Brain microvascular endothelial cell (primary cell): ENCODE measurements around the gene NR2F1.
A peak's percentile ranks its signal among the peaks of the same experiment; 100 is the strongest.

Experiments used
- DNase-seq: peaks from one replicate; pipeline ENCODE4 v3.0.0-alpha.2; 2020
- H3K27ac ChIP-seq: fragments of 250-450 bp; sonication (Bioruptor Pico); 2 replicates; pipeline ENCODE4 v1.5.1; 2020; ENCODE audit warnings: mild to moderate bottlenecking, moderate library complexity
- H3K27me3 ChIP-seq: fragments of 250-450 bp; sonication (Bioruptor Pico); replicated peaks from 2 replicates; pipeline ENCODE4 v1.5.1; 2020; ENCODE audit warnings: mild to moderate bottlenecking
- H3K36me3 ChIP-seq: fragments of 250-450 bp; sonication (Bioruptor Pico); replicated peaks from 2 replicates; pipeline ENCODE4 v1.5.1; 2020; ENCODE audit warnings: mild to moderate bottlenecking
- H3K4me3 ChIP-seq: 2 replicates; pipeline ENCODE4 v1.5.1; 2011; ENCODE audit warnings: low read depth, mild to moderate bottlenecking, control low read depth, low read length, moderate library complexity
- CTCF ChIP-seq: IDR thresholded peaks from 2 replicates; pipeline ENCODE4 v1.5.1; 2011; ENCODE audit warnings: low read depth, mild to moderate bottlenecking, moderate library complexity, low read length, control low read depth, inconsistent platforms; ENCODE audit errors: missing control alignments
- in situ Hi-C: cut with HindIII; loops from 2 replicates; pipeline ENCODE4 v1.10.0; 2017; ENCODE audit warnings: low sequenced_read_pairs, low pct_ligation_motif_present

The NR2F1 gene

GRCh38 chr5:93572608-93573353 lies 10.2 kb upstream of the NR2F1 start:
- DNase-seq: no peak
- Histone ChIP-seq H3K36me3 (peaks cover 17% of the 10 kb centered on the region), H3K27ac (peak overlapping the region; percentile 5), H3K27me3 (no peaks in the 10 kb centered on the region), H3K4me3 (peak overlapping the region; percentile 41)
- no peak for TF ChIP-seq CTCF
- in situ Hi-C loops: no loop called here

GRCh38 chr5:93573354-93574351 lies 9.4 kb upstream of the NR2F1 start:
- peak overlapping the region; percentile 14 for H3K27ac ChIP-seq
- H3K4me3 ChIP-seq: peak overlapping the region; percentile 41
- no peak for TF ChIP-seq CTCF
- DNase-seq: no peak
- peaks cover 17% of the 10 kb centered on the region for H3K36me3 ChIP-seq
- H3K27me3 ChIP-seq: no peaks in the 10 kb centered on the region
- in situ Hi-C loops: no loop called here

- no peak for TF ChIP-seq CTCF
- Histone ChIP-seq H3K36me3 (peaks cover 17% of the 10 kb centered on the region), H3K27me3 (no peaks in the 10 kb centered on the region), H3K27ac (peak overlapping the region; percentile 19), H3K4me3 (no peak overlapping the region)
- in situ Hi-C loops: no loop called here
- no peak for DNase-seq
Observed at GRCh38 chr5:93574491-93575305, 8.3 kb upstream of the NR2F1 start.

DNA sequence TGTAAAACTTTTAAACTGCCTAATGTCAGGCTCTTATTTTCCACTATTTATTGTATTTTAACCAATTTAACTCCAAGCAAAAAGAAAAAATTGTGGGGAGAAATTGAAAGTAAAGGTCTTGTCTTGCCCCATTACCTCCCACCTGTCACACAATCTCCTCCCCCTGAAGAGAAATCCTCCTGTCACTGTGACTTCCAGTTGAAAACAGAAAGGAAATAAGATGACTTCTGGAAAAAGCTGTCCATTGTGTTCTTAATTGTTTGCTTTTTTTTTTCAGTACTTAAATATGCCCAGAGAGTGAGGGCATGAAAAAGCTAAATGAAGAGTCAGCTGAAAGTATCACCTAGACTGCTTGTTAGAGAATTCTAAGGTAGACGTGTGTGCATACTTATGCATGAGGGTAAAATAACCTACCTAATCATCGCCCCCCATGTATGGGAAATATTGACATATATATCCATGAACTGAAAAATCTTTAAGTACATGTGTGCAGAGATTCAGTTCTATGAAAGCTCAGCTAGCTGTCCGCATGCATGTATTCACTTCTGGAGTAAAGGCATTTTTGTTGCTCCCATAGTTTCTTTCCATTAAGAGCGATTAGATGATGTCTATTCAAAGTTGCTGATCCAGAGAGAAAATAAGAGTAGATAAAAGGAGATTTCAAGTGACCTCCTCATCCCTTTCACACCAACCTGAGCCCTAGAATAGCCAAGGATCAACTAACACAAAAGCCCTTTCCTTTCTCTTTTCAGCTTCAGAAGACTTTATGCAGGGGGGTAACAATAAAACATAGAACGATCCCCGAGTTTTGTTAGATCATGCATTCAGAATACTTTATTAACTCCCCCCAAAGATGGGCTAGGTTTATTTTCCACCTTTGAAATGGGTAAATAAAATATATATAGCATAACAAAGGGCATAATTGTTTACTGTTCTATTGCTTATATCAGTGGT lies 7.3 kb upstream of the NR2F1 start:
- no peak for DNase-seq
- no peak overlapping the region for H3K4me3 ChIP-seq
- H3K27me3 ChIP-seq: no peaks in the 10 kb centered on the region
- in situ Hi-C loops: no loop called here
- no peak overlapping the region for H3K27ac ChIP-seq
- TF ChIP-seq CTCF: no peak
- H3K36me3 ChIP-seq: peaks cover 17% of the 10 kb centered on the region
